Gastrocnemius medialis (tissue), 4 donors: ENCODE data around the gene CAPN8.

Experiments
- POLR2A ChIP-seq, 2 donors: fragments of 450-650 bp; IDR thresholded peaks; one replicate each; pipeline ENCODE4 v1.6.1; 2017; ENCODE audit warnings: antibody characterized with exemption in 2 of 2, mild to moderate bottlenecking in 2 of 2, moderate library complexity in 2 of 2
- TF ChIP-seq, protein P1 (sequence below), 5 experiments: fragments of 450-650 bp in 3 of 5; fragments of 200-600 bp in 2 of 5; sonication (generic) in 2 of 5; IDR thresholded peaks in 4 of 5; conservative IDR thresholded peaks in 1 of 5; 1 replicate in 4 of 5; 2 replicates in 1 of 5; pipeline ENCODE4 v1.5.1; 2016 to 2019; ENCODE audit warnings: antibody characterized with exemption in 5 of 5, mild to moderate bottlenecking in 3 of 5, moderate library complexity in 3 of 5

DNA sequence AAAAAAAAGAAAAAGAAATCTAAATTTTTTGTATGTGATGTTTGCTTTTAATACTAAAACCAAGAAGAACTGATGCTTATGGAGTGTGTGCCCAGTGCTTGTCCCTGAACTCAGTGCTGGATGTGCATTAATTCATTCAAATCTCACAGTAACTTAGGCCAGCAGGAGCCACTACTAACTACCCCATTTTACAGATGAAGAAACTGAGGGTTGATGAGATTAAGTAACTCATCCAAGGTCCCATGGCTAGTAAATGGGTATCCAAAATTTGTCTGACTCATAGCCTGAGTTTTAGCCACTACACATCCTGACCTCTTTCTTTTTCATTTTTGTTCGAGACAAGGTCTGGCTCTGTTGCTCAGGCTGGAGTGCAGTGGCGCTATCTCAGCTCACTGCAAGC, 144.4 kb downstream of the CAPN8 start:
- no peak for TF ChIP-seq POLR2A (IDR thresholded peaks at IDR 0.05)
- TF ChIP-seq, protein P1, sequence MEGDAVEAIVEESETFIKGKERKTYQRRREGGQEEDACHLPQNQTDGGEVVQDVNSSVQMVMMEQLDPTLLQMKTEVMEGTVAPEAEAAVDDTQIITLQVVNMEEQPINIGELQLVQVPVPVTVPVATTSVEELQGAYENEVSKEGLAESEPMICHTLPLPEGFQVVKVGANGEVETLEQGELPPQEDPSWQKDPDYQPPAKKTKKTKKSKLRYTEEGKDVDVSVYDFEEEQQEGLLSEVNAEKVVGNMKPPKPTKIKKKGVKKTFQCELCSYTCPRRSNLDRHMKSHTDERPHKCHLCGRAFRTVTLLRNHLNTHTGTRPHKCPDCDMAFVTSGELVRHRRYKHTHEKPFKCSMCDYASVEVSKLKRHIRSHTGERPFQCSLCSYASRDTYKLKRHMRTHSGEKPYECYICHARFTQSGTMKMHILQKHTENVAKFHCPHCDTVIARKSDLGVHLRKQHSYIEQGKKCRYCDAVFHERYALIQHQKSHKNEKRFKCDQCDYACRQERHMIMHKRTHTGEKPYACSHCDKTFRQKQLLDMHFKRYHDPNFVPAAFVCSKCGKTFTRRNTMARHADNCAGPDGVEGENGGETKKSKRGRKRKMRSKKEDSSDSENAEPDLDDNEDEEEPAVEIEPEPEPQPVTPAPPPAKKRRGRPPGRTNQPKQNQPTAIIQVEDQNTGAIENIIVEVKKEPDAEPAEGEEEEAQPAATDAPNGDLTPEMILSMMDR (IDR thresholded peaks at IDR 0.05 in 4 of 5, conservative IDR thresholded peaks at IDR 0.05 in 1 of 5): no peak
